B cell (primary cell): ENCODE data around the gene DCTN5.

Source experiments
- EZH2 ChIP-seq: IDR thresholded peaks from 2 replicates; pipeline ENCODE4 v1.6.1; 2012; ENCODE audit warnings: borderline replicate concordance, low read depth, mild to moderate bottlenecking, moderate library complexity, low read length; ENCODE audit not compliant: insufficient read depth, poor library complexity, severe bottlenecking
- TF ChIP-seq, protein P1 (sequence below): fragments of 200-600 bp; IDR thresholded peaks from one replicate; pipeline ENCODE4 v1.8.0; 2022; ENCODE audit warnings: antibody characterized with exemption, mild to moderate bottlenecking

DNA sequence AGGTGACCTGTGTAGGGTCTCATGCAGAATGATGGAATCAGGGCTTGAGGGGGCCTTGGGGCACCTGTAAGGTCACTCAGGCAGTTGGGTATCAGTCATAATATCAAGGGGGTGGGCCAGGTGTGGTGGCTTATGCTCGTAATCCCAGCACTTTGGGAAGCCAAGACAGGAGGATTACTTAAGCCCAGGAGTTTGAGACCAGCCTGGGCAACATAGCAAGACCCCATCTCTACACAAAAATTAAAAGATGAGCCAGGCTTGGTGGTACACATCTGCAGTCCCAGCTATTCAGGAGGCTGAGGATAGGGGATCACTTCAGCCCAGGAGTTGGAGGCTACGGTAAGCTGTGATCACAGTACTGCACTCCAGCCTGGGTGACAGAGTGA, 64.2 kb downstream of the DCTN5 start:
- TF ChIP-seq, protein P1, sequence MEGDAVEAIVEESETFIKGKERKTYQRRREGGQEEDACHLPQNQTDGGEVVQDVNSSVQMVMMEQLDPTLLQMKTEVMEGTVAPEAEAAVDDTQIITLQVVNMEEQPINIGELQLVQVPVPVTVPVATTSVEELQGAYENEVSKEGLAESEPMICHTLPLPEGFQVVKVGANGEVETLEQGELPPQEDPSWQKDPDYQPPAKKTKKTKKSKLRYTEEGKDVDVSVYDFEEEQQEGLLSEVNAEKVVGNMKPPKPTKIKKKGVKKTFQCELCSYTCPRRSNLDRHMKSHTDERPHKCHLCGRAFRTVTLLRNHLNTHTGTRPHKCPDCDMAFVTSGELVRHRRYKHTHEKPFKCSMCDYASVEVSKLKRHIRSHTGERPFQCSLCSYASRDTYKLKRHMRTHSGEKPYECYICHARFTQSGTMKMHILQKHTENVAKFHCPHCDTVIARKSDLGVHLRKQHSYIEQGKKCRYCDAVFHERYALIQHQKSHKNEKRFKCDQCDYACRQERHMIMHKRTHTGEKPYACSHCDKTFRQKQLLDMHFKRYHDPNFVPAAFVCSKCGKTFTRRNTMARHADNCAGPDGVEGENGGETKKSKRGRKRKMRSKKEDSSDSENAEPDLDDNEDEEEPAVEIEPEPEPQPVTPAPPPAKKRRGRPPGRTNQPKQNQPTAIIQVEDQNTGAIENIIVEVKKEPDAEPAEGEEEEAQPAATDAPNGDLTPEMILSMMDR, result no peak
- no peak for TF ChIP-seq EZH2
